Naive thymus-derived CD4-positive, alpha-beta T cell (primary cell): Measurements from ENCODE around the gene COL4A6. TPM values are rescaled to one million over a fixed set of nuclear protein-coding genes. Genes with fewer than 3 reads are reported as not detected.

Experiments used
- ATAC-seq: fragments of 150-1000 bp; cut with Tn5 transposase; 2 replicates; pipeline ENCODE4 v1.10.0; 2021; ENCODE audit warnings: mild to moderate bottlenecking, moderate library complexity
- CTCF ChIA-PET: fragments of 350-600 bp; sonication (Branson Sonifier 250); formaldehyde crosslinking; loops from one replicate; lab custom pipeline; 2021; ENCODE audit warnings: antibody characterized with exemption; lab: Charles Lee
- POLR2A ChIA-PET: fragments of 350-600 bp; sonication (Branson Sonifier 250); formaldehyde crosslinking; loops from one replicate; lab custom pipeline; 2021; ENCODE audit warnings: antibody characterized with exemption, inconsistent platforms; lab: Charles Lee
- DNase-seq, 9 donors: peaks; one replicate each; pipeline versions ENCODE4 v3.0.0 to v3.0.0-alpha.2; 2020 to 2022; ENCODE audit warnings: mixed read lengths in 1 of 9
- H3K27ac ChIP-seq: one replicate; pipeline ENCODE4 v1.7.0; 2013; ENCODE audit warnings: mild to moderate bottlenecking, low read depth, low read length, moderate library complexity
- H3K27me3 ChIP-seq, 2 donors: one replicate each; pipeline ENCODE4 v1.7.0; 2013; ENCODE audit warnings: low read length in 2 of 2, mild to moderate bottlenecking in 2 of 2, moderate library complexity in 2 of 2; ENCODE audit not compliant: control insufficient read depth in 2 of 2, insufficient read depth in 2 of 2
- H3K36me3 ChIP-seq, 3 experiments: 1 replicate in 2 of 3; 2 replicates in 1 of 3; pipeline ENCODE4 v1.7.0; 2013; ENCODE audit warnings: low read length in 3 of 3, mild to moderate bottlenecking in 3 of 3, moderate library complexity in 1 of 3; ENCODE audit not compliant: insufficient read depth in 3 of 3, control insufficient read depth in 2 of 3
- H3K4me1 ChIP-seq, 2 donors: one replicate each; pipeline ENCODE4 v1.7.0; 2013; ENCODE audit warnings: low read length in 2 of 2, mild to moderate bottlenecking in 2 of 2, moderate library complexity in 1 of 2; ENCODE audit not compliant: control insufficient read depth in 2 of 2, insufficient read depth in 2 of 2
- H3K4me3 ChIP-seq: 2 replicates; pipeline ENCODE4 v1.7.0; 2013; ENCODE audit warnings: mild to moderate bottlenecking, low read length
- H3K9me3 ChIP-seq, 3 experiments: 1 replicate in 2 of 3; 2 replicates in 1 of 3; pipeline ENCODE4 v1.7.0; 2013; ENCODE audit warnings: low read length in 3 of 3; ENCODE audit not compliant: control insufficient read depth in 2 of 3
- H3K27ac Mint-ChIP-seq, 9 donors: one replicate each; pipeline ENCODE4 v1.8.0; 2020 to 2022; ENCODE audit warnings: mixed read lengths in 9 of 9, mild to moderate bottlenecking in 8 of 9, moderate library complexity in 5 of 9, inconsistent platforms in 2 of 9
- H3K27me3 Mint-ChIP-seq, 5 donors: one replicate each; pipeline ENCODE4 v1.8.0; 2021 to 2022; ENCODE audit warnings: mixed read lengths in 5 of 5, mild to moderate bottlenecking in 1 of 5
- H3K36me3 Mint-ChIP-seq, 5 donors: one replicate each; pipeline ENCODE4 v1.8.0; 2020 to 2022; ENCODE audit warnings: mixed read lengths in 5 of 5, mild to moderate bottlenecking in 3 of 5, inconsistent platforms in 1 of 5
- H3K4me1 Mint-ChIP-seq, 7 donors: one replicate each; pipeline ENCODE4 v1.8.0; 2020 to 2022; ENCODE audit warnings: mixed read lengths in 7 of 7, mild to moderate bottlenecking in 3 of 7, inconsistent platforms in 1 of 7
- H3K4me3 Mint-ChIP-seq, 10 donors: one replicate each; pipeline ENCODE4 v1.8.0; 2020 to 2022; ENCODE audit warnings: mild to moderate bottlenecking in 10 of 10, mixed read lengths in 10 of 10, moderate library complexity in 6 of 10, inconsistent platforms in 2 of 10
- H3K9me3 Mint-ChIP-seq, 11 donors: one replicate each; pipeline ENCODE4 v1.8.0; 2020 to 2022; ENCODE audit warnings: mixed read lengths in 11 of 11, mild to moderate bottlenecking in 4 of 11, inconsistent platforms in 1 of 11, moderate library complexity in 1 of 11
- intact Hi-C, 2 donors: fragments of 100-400 bp; cut with micrococcal nuclease; formaldehyde crosslinking; loops; one replicate each; pipeline ENCODE4 v1.15.1; 2023
- polyA plus RNA-seq, 2 donors: library from polyadenylated mRNA; unstranded; fragments of 300-500 nt; fragmentation: Illumina TruSeq; gene quantifications; one replicate each; pipeline ENCODE4 v1.2.3, GENCODE V29; 2021
- total RNA-seq, 6 experiments: library from RNA in 5 of 6; stranded (reverse) in 5 of 6; gene quantifications; 1 replicate in 5 of 6; 2 replicates in 1 of 6; pipeline ENCODE4 v1.2.3 and lab custom pipeline; 2021 to 2026

Gene COL4A6
- total and polyA plus RNA-seq, 7 experiments from 2014 or later: not detected

- Histone ChIP-seq H3K27me3 (no peaks in the 10 kb centered on the region), H3K27ac (no peak overlapping the region), H3K9me3 (no peaks in the 10 kb centered on the region), H3K4me3 (no peak overlapping the region), H3K4me1 (no peaks in the 10 kb centered on the region), H3K36me3 (no peaks in the 10 kb centered on the region)
- peaks cover 0 to 7% (median 4%) of the 10 kb centered on the region in 5 donors for H3K27me3 Mint-ChIP-seq
- no peaks in the 10 kb centered on the region for H3K4me1 Mint-ChIP-seq
- intact Hi-C loops: no loop called here
- ChIA-PET POLR2A (no interaction called here), CTCF (no interaction called here)
- DNase-seq (no peak), ATAC-seq (no peak)
- no peaks in the 10 kb centered on the region for H3K9me3 Mint-ChIP-seq
- H3K4me3 Mint-ChIP-seq: no peak overlapping the region
- no peaks in the 10 kb centered on the region for H3K36me3 Mint-ChIP-seq
- H3K27ac Mint-ChIP-seq: no peak overlapping the region
These were observed 191.8 kb downstream of the COL4A6 start for GRCh38 chrX:108246304-108246954.

DNA sequence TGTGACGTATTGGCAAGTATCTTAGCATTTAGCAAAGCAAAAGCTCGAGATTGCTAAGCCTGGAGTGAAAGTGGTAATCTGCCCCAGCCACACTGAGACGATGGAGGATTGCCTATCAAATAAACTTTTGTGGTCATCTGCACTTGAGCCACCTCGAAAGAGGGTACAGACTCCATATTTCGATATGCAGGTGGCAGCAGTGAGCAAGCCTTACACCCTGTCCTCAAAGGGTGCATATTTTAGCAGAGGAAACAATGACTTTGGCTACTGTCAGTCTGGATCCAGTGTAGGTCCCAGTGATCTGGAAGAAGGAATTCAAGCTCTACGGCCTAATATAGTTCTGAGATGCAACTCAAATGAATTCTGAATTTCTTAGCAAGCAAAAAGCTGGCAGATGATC is 192.8 kb downstream of the COL4A6 start:
- Histone ChIP-seq H3K36me3 (no peaks in the 10 kb centered on the region), H3K27ac (no peak overlapping the region), H3K4me3 (no peak overlapping the region), H3K4me1 (no peaks in the 10 kb centered on the region), H3K27me3 (no peaks in the 10 kb centered on the region), H3K9me3 (no peaks in the 10 kb centered on the region)
- Mint-ChIP-seq H3K36me3 (no peaks in the 10 kb centered on the region), H3K9me3 (no peaks in the 10 kb centered on the region), H3K27ac (no peak overlapping the region), H3K4me1 (no peaks in the 10 kb centered on the region), H3K27me3 (peaks cover 0 to 4% (median 0%) of the 10 kb centered on the region in 5 donors), H3K4me3 (no peak overlapping the region)
- ATAC-seq (no peak), DNase-seq (no peak)
- POLR2A ChIA-PET: no interaction called here
- CTCF ChIA-PET: no interaction called here
- intact Hi-C loops: no loop called here

DNA sequence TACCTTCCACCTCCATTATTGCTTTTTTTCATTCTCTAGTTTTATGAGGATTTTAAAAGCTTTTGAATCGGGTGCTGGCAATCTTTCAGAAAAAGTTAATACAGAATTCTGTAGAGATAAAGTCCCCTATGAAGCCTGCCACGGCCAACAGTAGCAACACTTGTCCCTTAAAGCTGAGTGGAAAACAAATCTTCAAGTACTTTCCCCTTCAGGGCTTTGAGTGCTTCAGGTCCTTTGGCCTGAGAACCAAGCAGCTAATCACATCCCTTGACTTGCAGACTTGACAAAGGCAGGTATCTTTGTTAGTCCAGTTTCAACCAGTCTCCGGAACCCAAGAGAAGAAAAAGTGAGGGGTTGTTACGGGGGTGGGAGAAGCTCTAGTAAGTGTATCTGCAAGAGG is 202.2 kb downstream of the COL4A6 start:
- POLR2A ChIA-PET: no interaction called here
- ATAC-seq (no peak), DNase-seq (no peak)
- intact Hi-C loops: no loop called here
- H3K9me3 ChIP-seq: no peaks in the 10 kb centered on the region
- peaks cover 0 to 6% (median 0%) of the 10 kb centered on the region in 7 donors for H3K4me1 Mint-ChIP-seq
- H3K4me3 Mint-ChIP-seq: no peak overlapping the region
- H3K27me3 Mint-ChIP-seq: peaks cover 0 to 9% (median 5%) of the 10 kb centered on the region in 5 donors
- no peaks in the 10 kb centered on the region for H3K36me3 ChIP-seq
- no peak overlapping the region for H3K27ac ChIP-seq
- H3K27me3 ChIP-seq: no peaks in the 10 kb centered on the region
- no peaks in the 10 kb centered on the region for H3K9me3 Mint-ChIP-seq
- no peak overlapping the region for H3K4me3 ChIP-seq
- H3K27ac Mint-ChIP-seq: no peak overlapping the region
- H3K4me1 ChIP-seq: no peaks in the 10 kb centered on the region
- H3K36me3 Mint-ChIP-seq: no peaks in the 10 kb centered on the region
- CTCF ChIA-PET: no interaction called here

- no peak overlapping the region for H3K27ac ChIP-seq
- intact Hi-C loops: no loop called here
- H3K4me1 Mint-ChIP-seq: peaks cover 0 to 6% (median 0%) of the 10 kb centered on the region in 7 donors
- peaks cover 0 to 13% (median 7%) of the 10 kb centered on the region in 5 donors for H3K27me3 Mint-ChIP-seq
- H3K9me3 ChIP-seq: no peaks in the 10 kb centered on the region
- no peaks in the 10 kb centered on the region for H3K36me3 ChIP-seq
- H3K9me3 Mint-ChIP-seq: no peaks in the 10 kb centered on the region
- no peaks in the 10 kb centered on the region for H3K36me3 Mint-ChIP-seq
- H3K4me3 Mint-ChIP-seq: no peak overlapping the region
- ATAC-seq (no peak), DNase-seq (no peak)
- POLR2A ChIA-PET: no interaction called here
- H3K4me3 ChIP-seq: no peak overlapping the region
- CTCF ChIA-PET: no interaction called here
- H3K4me1 ChIP-seq: no peaks in the 10 kb centered on the region
- no peaks in the 10 kb centered on the region for H3K27me3 ChIP-seq
- no peak overlapping the region for H3K27ac Mint-ChIP-seq
These were observed 207.6 kb downstream of the COL4A6 start for GRCh38 chrX:108230574-108230973.

DNA sequence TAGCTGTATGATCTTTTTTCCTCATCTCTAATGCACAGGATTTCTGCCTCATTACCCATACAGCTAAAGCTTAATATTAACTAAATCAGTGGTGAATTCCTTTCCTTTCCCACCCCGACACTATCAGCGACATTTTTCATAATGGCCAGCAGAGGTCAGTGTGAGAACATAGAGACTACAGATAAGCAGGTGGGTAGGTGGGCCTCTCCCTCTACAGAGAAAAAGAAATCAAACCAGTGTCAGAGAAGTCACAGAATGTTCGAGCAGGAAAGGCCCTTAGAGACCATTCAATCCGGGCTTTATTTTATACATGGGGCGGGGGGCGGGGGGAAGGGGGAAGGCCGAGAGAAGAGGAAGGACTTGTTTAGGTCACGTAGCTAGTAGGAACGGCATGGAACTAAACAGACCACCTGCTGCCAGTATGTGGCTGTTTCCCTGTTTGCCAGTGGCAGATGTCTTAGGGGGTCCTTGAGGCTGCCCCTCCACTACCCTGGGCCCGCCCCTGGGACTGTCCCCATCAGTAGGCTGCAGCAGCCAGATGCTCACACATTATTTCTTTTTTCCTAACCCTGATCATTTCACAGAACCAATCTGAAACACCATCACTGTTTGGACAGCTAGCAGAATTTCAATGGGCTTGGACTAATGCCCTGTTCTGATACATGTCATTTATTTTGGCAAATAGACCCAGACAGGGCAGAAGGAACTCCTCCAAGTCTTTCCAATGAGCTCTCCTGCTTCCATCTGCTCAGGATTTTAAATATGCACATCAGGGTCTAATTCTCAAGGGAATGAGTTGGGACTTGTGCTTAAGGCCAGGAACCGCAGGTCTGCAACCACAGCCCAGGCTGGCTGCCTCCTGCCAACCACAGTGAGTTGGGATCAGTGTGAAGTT is 213.2 kb downstream of the COL4A6 start:
- no peak overlapping the region for H3K27ac ChIP-seq
- Mint-ChIP-seq H3K4me3 (peak overlapping the region in 5 of 10 donors; percentile 3 to 44 (median 7)), H3K27ac (no peak overlapping the region), H3K36me3 (no peaks in the 10 kb centered on the region), H3K4me1 (peaks cover 0 to 4% (median 4%) of the 10 kb centered on the region in 7 donors), H3K27me3 (peaks cover 0 to 13% (median 6%) of the 10 kb centered on the region in 5 donors), H3K9me3 (peaks cover 0 to 1% (median 0%) of the 10 kb centered on the region in 11 donors)
- DNase-seq (peak in 4 of 9 donors; percentile 1 to 20 (median 8)), ATAC-seq (no peak)
- ChIA-PET CTCF (interaction anchor here (1.0 kb wide), 1 partner anchor 12 kb away, joined by 4 read pairs; no protein-coding TSS in a partner anchor), POLR2A (no interaction called here)
- H3K36me3 ChIP-seq: no peaks in the 10 kb centered on the region
- H3K4me1 ChIP-seq: no peaks in the 10 kb centered on the region
- intact Hi-C loops: loop anchor here in 1 of 2 donors (5.0 to 10.0 kb wide), 2 partner anchors 312 to 1250 kb away; no protein-coding TSS in a partner anchor
- no peak overlapping the region for H3K4me3 ChIP-seq
- no peaks in the 10 kb centered on the region for H3K9me3 ChIP-seq
- H3K27me3 ChIP-seq: no peaks in the 10 kb centered on the region

- CTCF ChIA-PET: interaction anchor here (1.0 kb wide), 1 partner anchor 13 kb away, joined by 4 read pairs; no protein-coding TSS in a partner anchor
- no peak overlapping the region for H3K4me3 Mint-ChIP-seq
- ATAC-seq (no peak), DNase-seq (no peak)
- H3K9me3 ChIP-seq: no peaks in the 10 kb centered on the region
- H3K9me3 Mint-ChIP-seq: peaks cover 0 to 1% (median 0%) of the 10 kb centered on the region in 11 donors
- H3K27ac ChIP-seq: no peak overlapping the region
- H3K4me3 ChIP-seq: no peak overlapping the region
- POLR2A ChIA-PET: no interaction called here
- H3K36me3 Mint-ChIP-seq: no peaks in the 10 kb centered on the region
- peaks cover 0 to 9% (median 6%) of the 10 kb centered on the region in 5 donors for H3K27me3 Mint-ChIP-seq
- H3K27ac Mint-ChIP-seq: no peak overlapping the region
- H3K4me1 ChIP-seq: no peaks in the 10 kb centered on the region
- intact Hi-C loops: loop anchor here in 1 of 2 donors (5.0 to 10.0 kb wide), 2 partner anchors 313 to 1251 kb away; no protein-coding TSS in a partner anchor
- H3K4me1 Mint-ChIP-seq: peaks cover 0 to 4% (median 4%) of the 10 kb centered on the region in 7 donors
- H3K27me3 ChIP-seq: no peaks in the 10 kb centered on the region
- no peaks in the 10 kb centered on the region for H3K36me3 ChIP-seq
These were observed 214.0 kb downstream of the COL4A6 start for GRCh38 chrX:108224218-108224617.
